ENCODE results near the gene IGSF21. TPM values are rescaled to one million over a fixed set of nuclear protein-coding genes. Genes with fewer than 3 reads are reported as not detected.

The IGSF21 gene
- total RNA-seq, 1 experiment from 2014 or later, result not detected

DNA sequence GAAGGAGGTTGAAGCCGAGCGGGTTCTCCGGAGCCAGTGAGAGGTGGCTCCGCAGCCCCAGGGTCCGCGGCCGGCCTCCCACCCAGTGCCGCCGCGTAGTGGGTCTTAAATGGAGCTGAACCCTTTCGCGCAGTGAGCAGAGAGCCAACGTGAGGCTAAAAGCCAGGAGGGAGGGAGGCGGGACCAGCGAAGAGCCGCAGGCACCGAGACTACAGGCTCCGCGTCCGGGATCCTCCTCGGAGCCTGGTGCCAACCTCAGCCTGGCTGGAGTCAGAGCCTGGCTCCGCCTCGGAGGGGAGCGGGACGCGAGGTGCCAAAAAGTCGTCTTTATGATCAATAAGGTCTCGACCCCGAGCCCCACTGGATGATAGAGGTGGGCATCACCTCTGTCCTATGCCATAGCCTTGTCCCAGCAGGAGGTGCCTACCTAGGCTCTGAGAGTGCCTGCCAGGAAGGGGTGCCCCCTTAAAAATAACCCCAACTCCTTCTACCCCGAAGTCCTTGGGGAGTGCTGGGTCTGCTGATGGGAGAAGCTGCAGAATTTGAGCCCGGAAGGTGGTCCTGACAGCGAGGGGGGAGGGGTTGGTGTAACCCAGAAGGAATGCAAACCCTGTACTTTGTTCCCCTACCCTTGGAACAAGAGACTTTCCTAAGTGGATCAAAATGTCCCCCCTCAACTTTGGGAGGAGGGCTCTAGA, 1.6 kb downstream of the IGSF21 start:
- intact Hi-C loops (cut with micrococcal nuclease), result loop anchor here (10.0 kb wide), 1 partner anchor 476 kb away; no protein-coding TSS in a partner anchor
- no TSS peak for BruUV-seq (replicated peaks)
- no peaks in the 10 kb centered on the region for H3K9me3 Mint-ChIP-seq (ENCODE audit: unreplicated experiment)

GRCh38 chr1:18109756-18110597, 2.4 kb downstream of the IGSF21 start:
- Mint-ChIP-seq H3K27me3 (ENCODE audit: insufficient read depth, unreplicated experiment) (peaks cover 77% of the 10 kb centered on the region), H3K4me1 (ENCODE audit: insufficient read depth, unreplicated experiment) (peaks cover 7% of the 10 kb centered on the region), H3K4me3 (ENCODE audit: unreplicated experiment) (no peak overlapping the region), H3K36me3 (ENCODE audit: insufficient read depth, unreplicated experiment) (no peaks in the 10 kb centered on the region), H3K27ac (ENCODE audit: low read depth, unreplicated experiment) (no peak overlapping the region), H3K9me3 (ENCODE audit: unreplicated experiment) (no peaks in the 10 kb centered on the region)
- BruUV-seq (replicated peaks), result no TSS peak
- DNase-seq (ENCODE audit: unreplicated experiment), result no peak
- peak; percentile 16 for TF ChIP-seq CTCF (IDR thresholded peaks at IDR 0.05; ENCODE audit: unreplicated experiment)
- CTCF ChIA-PET, result interaction anchor here (0.6 kb wide), 2 partner anchors 174 to 235 kb away, joined by 3 read pairs; no protein-coding TSS in a partner anchor
- POLR2A ChIA-PET, result no interaction called here
- intact Hi-C loops (cut with micrococcal nuclease), result loop anchor here (10.0 kb wide), 1 partner anchor 475 kb away; no protein-coding TSS in a partner anchor

More for the DNA sequence above, 1.6 kb downstream of the IGSF21 start:
- DNase-seq (ENCODE audit: unreplicated experiment), result no peak
- ChIA-PET CTCF (interaction anchor here (0.6 to 0.7 kb wide), 3 partner anchors 9 to 234 kb away, joined by 3 to 4 read pairs (median 3); no protein-coding TSS in a partner anchor), POLR2A (no interaction called here)
- Mint-ChIP-seq H3K27ac (ENCODE audit: low read depth, unreplicated experiment) (no peak overlapping the region), H3K4me1 (ENCODE audit: insufficient read depth, unreplicated experiment) (peaks cover 7% of the 10 kb centered on the region), H3K27me3 (ENCODE audit: insufficient read depth, unreplicated experiment) (peaks cover 74% of the 10 kb centered on the region), H3K4me3 (ENCODE audit: unreplicated experiment) (no peak overlapping the region), H3K36me3 (ENCODE audit: insufficient read depth, unreplicated experiment) (no peaks in the 10 kb centered on the region)
- TF ChIP-seq CTCF (IDR thresholded peaks at IDR 0.05; ENCODE audit: unreplicated experiment), result no peak

DNA sequence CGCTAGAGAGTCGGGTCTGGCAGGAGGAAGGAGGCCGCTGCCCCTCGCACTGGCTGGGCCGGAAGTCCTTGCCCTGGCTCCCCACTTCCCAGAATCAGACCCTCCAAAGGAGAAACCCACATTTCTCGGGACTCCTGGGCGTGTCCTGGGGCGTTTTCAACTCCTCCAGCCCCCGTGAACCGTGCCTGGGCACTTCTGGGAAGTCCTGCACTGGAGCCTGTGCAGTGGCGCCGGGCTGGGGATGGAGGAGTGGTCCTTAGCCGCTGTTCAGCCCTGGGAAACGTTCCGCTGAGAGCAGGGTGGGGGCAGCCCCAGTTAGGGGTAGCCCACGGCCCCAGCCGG, 3.0 kb downstream of the IGSF21 start:
- TF ChIP-seq CTCF (IDR thresholded peaks at IDR 0.05; ENCODE audit: unreplicated experiment), result no peak
- ChIA-PET POLR2A (no interaction called here), CTCF (no interaction called here)
- DNase-seq (ENCODE audit: unreplicated experiment), result no peak
- Mint-ChIP-seq H3K4me1 (ENCODE audit: insufficient read depth, unreplicated experiment) (peaks cover 7% of the 10 kb centered on the region), H3K9me3 (ENCODE audit: unreplicated experiment) (no peaks in the 10 kb centered on the region), H3K27ac (ENCODE audit: low read depth, unreplicated experiment) (no peak overlapping the region), H3K36me3 (ENCODE audit: insufficient read depth, unreplicated experiment) (no peaks in the 10 kb centered on the region), H3K4me3 (ENCODE audit: unreplicated experiment) (no peak overlapping the region), H3K27me3 (ENCODE audit: insufficient read depth, unreplicated experiment) (peaks cover 82% of the 10 kb centered on the region)
- BruUV-seq (replicated peaks), result no TSS peak
- intact Hi-C loops (cut with micrococcal nuclease), result no loop called here

GRCh38 chr1:18110968-18111367, 3.4 kb downstream of the IGSF21 start:
- BruUV-seq (replicated peaks), result no TSS peak
- intact Hi-C loops (cut with micrococcal nuclease), result no loop called here
- no peak for TF ChIP-seq CTCF (IDR thresholded peaks at IDR 0.05; ENCODE audit: unreplicated experiment)
- H3K4me3 Mint-ChIP-seq (ENCODE audit: unreplicated experiment), result no peak overlapping the region
- POLR2A ChIA-PET, result no interaction called here
- no peak overlapping the region for H3K27ac Mint-ChIP-seq (ENCODE audit: low read depth, unreplicated experiment)
- peaks cover 7% of the 10 kb centered on the region for H3K4me1 Mint-ChIP-seq (ENCODE audit: insufficient read depth, unreplicated experiment)
- peaks cover 82% of the 10 kb centered on the region for H3K27me3 Mint-ChIP-seq (ENCODE audit: insufficient read depth, unreplicated experiment)
- no peak for DNase-seq (ENCODE audit: unreplicated experiment)
- H3K9me3 Mint-ChIP-seq (ENCODE audit: unreplicated experiment), result no peaks in the 10 kb centered on the region
- no peaks in the 10 kb centered on the region for H3K36me3 Mint-ChIP-seq (ENCODE audit: insufficient read depth, unreplicated experiment)
- CTCF ChIA-PET, result interaction anchor here (0.9 kb wide), 1 partner anchor 13 kb away, joined by 3 read pairs; no protein-coding TSS in a partner anchor
